Astrocyte of the cerebellum (primary cell): Measurements from ENCODE around the gene CCDC148.
A peak's percentile ranks its signal among the peaks of the same experiment; 100 is the strongest.
"Not testable (repeated sequence)": the region's sequence is repeated elsewhere in the genome, so short reads cannot be mapped to it uniquely, and the experiment has no call there.

Source experiments
- DNase-seq: peaks from one replicate; pipeline ENCODE4 v3.0.0-alpha.2; 2011; ENCODE audit warnings: low read depth
- H3K4me3 ChIP-seq: 2 replicates; pipeline ENCODE4 v1.5.1; 2011; ENCODE audit warnings: mild to moderate bottlenecking, low read depth, low read length, moderate library complexity
- in situ Hi-C: cut with HindIII; loops from 2 replicates; pipeline ENCODE4 v1.10.0; 2017; ENCODE audit warnings: low sequenced_read_pairs
- TF ChIP-seq, protein P1 (sequence below): IDR thresholded peaks from 2 replicates; pipeline ENCODE4 v1.5.1; 2012; ENCODE audit warnings: low read length, low read depth, moderate library complexity, mild to moderate bottlenecking; ENCODE audit errors: missing control alignments

The CCDC148 gene

DNA sequence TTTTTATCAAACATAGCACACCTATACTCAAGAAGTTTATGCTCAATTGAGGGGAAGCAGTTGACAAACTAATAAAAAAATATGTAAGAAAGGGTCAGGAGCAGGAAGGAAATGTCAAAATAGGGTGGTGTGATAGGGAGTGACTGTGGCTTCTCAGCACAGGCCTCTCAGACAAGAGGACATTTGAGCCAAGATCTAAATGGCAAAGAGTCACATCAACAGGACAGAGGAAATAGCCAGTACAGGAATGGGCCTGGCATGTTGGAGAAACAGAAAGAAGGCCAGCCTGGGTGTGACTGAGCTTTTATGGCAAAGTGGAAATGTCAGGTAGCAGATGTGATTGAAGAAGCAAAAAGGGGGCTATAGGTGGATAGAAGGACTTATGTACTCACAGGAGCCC is 117.0 kb downstream of the CCDC148 start:
- in situ Hi-C loops: no loop called here
- no peak for DNase-seq
- no peak overlapping the region for H3K4me3 ChIP-seq
- TF ChIP-seq, protein P1, sequence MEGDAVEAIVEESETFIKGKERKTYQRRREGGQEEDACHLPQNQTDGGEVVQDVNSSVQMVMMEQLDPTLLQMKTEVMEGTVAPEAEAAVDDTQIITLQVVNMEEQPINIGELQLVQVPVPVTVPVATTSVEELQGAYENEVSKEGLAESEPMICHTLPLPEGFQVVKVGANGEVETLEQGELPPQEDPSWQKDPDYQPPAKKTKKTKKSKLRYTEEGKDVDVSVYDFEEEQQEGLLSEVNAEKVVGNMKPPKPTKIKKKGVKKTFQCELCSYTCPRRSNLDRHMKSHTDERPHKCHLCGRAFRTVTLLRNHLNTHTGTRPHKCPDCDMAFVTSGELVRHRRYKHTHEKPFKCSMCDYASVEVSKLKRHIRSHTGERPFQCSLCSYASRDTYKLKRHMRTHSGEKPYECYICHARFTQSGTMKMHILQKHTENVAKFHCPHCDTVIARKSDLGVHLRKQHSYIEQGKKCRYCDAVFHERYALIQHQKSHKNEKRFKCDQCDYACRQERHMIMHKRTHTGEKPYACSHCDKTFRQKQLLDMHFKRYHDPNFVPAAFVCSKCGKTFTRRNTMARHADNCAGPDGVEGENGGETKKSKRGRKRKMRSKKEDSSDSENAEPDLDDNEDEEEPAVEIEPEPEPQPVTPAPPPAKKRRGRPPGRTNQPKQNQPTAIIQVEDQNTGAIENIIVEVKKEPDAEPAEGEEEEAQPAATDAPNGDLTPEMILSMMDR: no peak

DNA sequence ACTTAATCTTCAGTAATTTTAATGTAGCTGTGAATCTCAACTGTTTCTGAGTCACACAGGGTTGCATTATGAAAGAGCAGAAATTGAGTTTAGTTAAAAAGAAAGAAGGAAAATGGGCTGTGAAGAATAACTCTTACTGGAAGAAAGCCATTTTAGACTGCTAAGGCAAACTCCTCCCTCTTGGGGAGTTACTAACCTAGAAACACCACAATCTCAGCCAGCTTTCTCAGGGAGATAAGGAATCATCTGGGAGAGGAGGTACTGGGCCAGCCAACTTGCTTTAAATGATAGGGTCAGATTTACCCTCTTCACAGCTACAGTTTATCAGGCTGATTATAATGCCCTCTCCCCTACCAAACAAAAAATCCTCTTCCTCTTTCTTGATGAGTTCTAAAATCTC is 119.5 kb downstream of the CCDC148 start:
- TF ChIP-seq, protein P1: no peak
- in situ Hi-C loops: no loop called here
- DNase-seq: no peak
- H3K4me3 ChIP-seq: no peak overlapping the region

DNA sequence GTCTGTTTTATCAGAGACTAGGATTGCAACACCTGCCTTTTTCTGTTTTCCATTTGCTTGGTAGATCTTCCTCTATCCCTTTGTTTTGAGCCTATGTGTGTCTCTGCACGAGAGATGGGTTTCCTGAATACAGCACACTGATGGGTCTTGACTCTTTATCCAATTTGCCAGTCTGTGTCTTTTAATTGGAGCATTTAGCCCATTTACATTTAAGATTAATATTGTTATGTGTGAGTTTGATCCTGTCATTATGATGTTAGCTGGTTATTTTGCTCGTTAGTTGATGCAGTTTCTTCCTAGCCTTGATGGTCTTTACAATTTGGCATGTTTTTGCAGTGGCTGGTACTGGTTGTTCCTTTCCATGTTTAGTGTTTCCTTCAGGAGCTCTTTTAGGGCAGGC is 124.8 kb downstream of the CCDC148 start:
- H3K4me3 ChIP-seq, DNase-seq, in situ Hi-C loops: not testable (repeated sequence)

DNA sequence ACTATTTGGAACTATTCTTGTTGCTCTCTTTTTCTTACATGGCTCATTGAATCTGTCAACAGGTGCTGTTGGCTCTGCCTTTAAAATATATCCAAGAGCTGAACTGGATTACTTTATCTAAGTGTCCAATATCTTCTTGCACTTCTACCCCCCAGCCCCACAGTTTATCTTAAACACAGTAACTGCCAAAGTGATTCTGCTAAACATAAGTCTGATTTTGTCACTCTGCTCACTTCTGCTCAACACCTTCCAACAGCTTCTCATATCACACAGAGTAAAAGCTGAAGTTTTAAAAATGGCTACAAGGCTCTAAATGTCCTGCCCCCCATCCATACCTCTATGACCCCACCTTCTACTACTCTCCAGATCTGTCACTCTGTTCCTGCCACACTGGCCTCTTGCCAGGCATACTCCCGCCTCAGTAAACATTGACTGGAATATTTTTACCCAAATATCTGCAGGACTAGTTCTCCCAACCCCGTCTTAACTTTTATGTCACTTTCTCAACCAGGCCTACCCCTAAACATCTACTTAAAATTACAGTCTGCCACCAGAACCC is 130.7 kb downstream of the CCDC148 start:
- in situ Hi-C loops: no loop called here
- TF ChIP-seq, protein P1: no peak
- DNase-seq: no peak
- no peak overlapping the region for H3K4me3 ChIP-seq

DNA sequence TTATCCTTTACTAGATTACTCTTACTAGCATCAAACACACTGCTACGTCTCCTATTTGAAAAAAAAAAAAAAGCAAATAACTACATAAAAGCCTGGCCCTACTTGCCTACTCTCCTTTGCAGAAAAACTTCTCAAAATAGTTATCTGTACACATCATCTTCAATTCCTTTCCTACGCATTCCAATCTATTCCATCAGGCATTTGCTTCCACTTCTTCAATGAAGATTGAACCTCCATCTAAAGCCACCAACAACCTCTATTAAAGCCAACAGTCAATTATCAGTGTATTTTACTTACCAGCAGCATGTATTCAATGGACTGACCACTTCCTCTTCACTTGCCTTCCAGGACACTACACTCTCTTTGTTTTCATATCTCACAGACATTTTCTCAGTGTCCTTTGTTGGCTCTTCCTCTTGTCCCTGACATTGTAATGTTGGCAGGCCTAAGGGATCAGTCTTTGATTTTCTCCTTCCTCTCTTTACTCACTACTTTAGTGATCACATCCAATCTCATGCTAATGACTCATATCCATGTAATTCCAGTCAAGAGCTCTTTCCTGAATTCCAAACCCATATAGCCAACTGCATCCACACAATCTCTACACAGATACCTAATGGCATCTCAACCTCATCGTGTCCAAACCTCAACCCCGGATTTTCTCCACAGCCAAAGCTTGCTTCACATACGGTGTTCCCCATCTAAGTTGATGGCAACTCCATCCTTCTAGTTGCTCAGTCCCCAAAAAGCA is 131.3 kb downstream of the CCDC148 start:
- TF ChIP-seq, protein P1: no peak
- H3K4me3 ChIP-seq: no peak overlapping the region
- in situ Hi-C loops: no loop called here
- DNase-seq: peak; percentile 6

DNA sequence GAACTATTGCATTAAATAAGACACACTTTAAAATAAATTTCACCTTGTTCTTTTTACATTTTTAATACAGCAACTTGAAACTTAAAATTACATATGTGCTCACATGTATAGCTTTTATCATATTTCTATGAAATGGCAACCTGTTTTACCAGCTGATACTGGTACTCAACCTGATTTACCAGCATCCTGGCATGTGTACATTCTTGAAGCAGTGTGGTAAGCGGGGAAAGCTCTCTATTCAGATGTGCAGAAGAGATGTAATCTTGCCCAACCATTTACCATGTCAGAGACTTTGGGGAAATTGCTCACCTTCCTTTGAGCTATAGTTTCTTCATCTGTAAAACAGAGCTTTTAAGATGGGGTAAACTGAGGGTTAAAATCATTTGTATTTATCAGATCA is 133.2 kb downstream of the CCDC148 start:
- in situ Hi-C loops: no loop called here
- no peak for DNase-seq

DNA sequence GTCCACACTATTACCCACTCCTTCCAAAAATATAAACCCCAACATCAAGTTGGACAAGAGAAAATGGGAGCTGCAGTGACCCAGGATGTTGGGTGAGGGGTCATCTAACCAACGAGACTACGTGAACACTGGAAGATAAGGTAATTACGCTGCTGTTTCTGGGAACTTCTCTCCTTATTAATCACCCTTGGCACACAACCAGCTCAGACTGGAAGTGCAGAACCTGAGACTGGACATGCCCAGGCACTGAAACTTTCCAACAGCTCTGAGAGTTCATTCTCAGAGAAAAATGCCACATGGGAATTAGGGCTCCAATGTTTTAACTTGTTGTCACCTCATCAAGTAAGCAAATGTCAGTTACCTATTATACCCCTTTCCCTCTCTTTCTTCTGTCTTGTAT is 135.3 kb downstream of the CCDC148 start:
- TF ChIP-seq, protein P1: no peak
- peak; percentile 26 for DNase-seq
- in situ Hi-C loops: no loop called here
- H3K4me3 ChIP-seq: no peak overlapping the region

More for the DNA sequence above, 133.2 kb downstream of the CCDC148 start:
- no peak overlapping the region for H3K4me3 ChIP-seq
- TF ChIP-seq, protein P1: no peak
